Measurements from ENCODE around the gene LCP2.

Gene LCP2

DNA sequence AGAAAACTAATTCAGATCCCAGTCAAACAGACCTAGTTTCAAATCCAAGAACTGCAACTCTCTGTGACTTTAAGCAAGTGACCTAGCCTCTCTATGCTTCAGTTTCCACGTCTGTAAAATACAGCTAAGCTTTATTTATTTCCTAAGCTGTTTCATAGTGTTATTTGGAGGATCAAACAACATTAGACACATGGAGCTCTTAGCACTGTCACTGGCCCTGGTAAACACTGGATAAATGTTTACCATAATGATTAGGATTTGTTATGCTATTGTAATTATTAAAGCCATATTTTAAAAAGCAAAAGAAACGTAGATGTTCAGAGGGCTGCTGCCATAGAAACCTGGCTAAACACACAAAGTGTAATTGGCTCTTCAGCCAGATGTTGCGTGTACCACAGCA, 91.4 kb downstream of the LCP2 start:
- H3K36me3 ChIP-seq (ENCODE audit: control insufficient read depth in 5 of 5, insufficient read depth in 5 of 5, low read length in 5 of 5), result no peaks in the 10 kb centered on the region
- H3K4me3 ChIP-seq (ENCODE audit: low read depth in 1 of 5, low read length in 5 of 5), result no peak overlapping the region
- no peaks in the 10 kb centered on the region for H3K27me3 ChIP-seq (ENCODE audit: control insufficient read depth in 5 of 5, insufficient read depth in 4 of 5, low read length in 5 of 5)
- H3K9me3 ChIP-seq (ENCODE audit: control insufficient read depth in 5 of 5, low read length in 5 of 5), result peaks cover 0 to 2% (median 0%) of the 10 kb centered on the region in 5 donors
- H3K9ac ChIP-seq (ENCODE audit: low read length in 5 of 5), result no peak overlapping the region
- H3K27ac ChIP-seq (ENCODE audit: low read depth, low read length), result no peak overlapping the region
- no peaks in the 10 kb centered on the region for H3K4me1 ChIP-seq (ENCODE audit: control insufficient read depth in 5 of 5, insufficient read depth in 5 of 5, low read length in 5 of 5)

DNA sequence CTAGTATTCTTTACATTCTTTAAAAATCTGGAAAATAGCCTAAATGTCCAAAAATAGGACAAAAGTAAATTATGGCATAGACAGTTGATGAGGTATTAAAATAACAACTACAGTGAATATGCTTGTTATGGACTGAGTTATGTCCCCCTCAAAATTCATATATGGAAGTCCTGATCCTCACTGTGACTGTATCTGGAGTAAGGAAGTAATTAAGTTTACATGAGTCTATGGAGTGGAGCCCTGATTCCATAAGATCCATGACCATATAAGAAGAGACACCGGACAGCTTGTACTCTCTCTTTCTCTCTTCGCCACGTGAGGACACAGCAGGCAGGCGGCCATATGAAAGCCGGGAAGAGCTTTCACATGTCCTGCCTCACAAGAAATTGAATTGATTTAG, 93.4 kb downstream of the LCP2 start:
- Histone ChIP-seq H3K27me3 (ENCODE audit: control insufficient read depth in 5 of 5, insufficient read depth in 4 of 5, low read length in 5 of 5) (no peaks in the 10 kb centered on the region), H3K27ac (ENCODE audit: low read depth, low read length) (no peak overlapping the region), H3K36me3 (ENCODE audit: control insufficient read depth in 5 of 5, insufficient read depth in 5 of 5, low read length in 5 of 5) (no peaks in the 10 kb centered on the region), H3K4me1 (ENCODE audit: control insufficient read depth in 5 of 5, insufficient read depth in 5 of 5, low read length in 5 of 5) (no peaks in the 10 kb centered on the region), H3K4me3 (ENCODE audit: low read depth in 1 of 5, low read length in 5 of 5) (no peak overlapping the region), H3K9me3 (ENCODE audit: control insufficient read depth in 5 of 5, low read length in 5 of 5) (no peaks in the 10 kb centered on the region), H3K9ac (ENCODE audit: low read length in 5 of 5) (no peak overlapping the region)

DNA sequence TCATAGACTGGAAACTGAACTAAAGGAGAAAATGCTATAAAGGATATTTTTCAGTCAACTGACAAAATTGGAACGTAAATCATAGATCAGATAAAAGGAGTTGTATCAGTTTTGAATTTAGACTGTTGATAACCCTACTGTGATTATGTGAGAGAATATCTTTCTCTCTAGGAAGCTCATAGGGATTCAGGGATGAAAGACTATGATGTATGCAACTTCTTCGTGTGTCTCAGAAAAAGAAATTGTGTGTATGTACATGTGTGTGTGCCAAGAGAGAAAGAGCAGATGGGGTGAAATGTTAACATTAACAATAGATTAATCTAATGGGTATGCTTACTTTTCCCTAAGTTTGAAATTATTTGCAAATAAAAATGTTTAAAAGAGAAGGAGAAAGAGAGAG, 95.5 kb downstream of the LCP2 start:
- Histone ChIP-seq H3K4me3 (ENCODE audit: low read depth in 1 of 5, low read length in 5 of 5) (no peak overlapping the region), H3K4me1 (ENCODE audit: control insufficient read depth in 5 of 5, insufficient read depth in 5 of 5, low read length in 5 of 5) (no peaks in the 10 kb centered on the region), H3K36me3 (ENCODE audit: control insufficient read depth in 5 of 5, insufficient read depth in 5 of 5, low read length in 5 of 5) (no peaks in the 10 kb centered on the region), H3K27ac (ENCODE audit: low read depth, low read length) (no peak overlapping the region), H3K27me3 (ENCODE audit: control insufficient read depth in 5 of 5, insufficient read depth in 4 of 5, low read length in 5 of 5) (peaks cover 0 to 4% (median 0%) of the 10 kb centered on the region in 5 donors), H3K9ac (ENCODE audit: low read length in 5 of 5) (no peak overlapping the region), H3K9me3 (ENCODE audit: control insufficient read depth in 5 of 5, low read length in 5 of 5) (no peaks in the 10 kb centered on the region)

DNA sequence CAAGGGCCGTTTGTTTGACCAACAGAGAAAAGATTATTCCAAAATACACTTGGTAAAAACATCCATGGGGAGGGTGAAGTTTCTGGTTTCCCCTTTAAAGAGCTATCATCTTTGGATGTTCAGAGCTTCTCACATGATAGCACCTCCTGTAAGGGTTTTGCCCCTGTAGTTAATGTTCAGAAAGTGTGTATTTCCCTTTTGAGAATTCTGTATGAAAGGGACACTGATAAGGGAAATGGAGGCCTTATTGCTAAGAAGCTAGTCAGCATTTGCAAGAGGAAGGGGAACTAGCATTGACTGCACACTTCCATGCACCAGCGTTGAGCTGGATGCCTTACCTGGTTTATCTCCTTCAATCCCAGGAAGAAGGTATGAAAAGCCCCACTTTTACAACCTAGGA, 96.3 kb downstream of the LCP2 start:
- H3K27ac ChIP-seq (ENCODE audit: low read depth, low read length), result no peak overlapping the region
- no peaks in the 10 kb centered on the region for H3K9me3 ChIP-seq (ENCODE audit: control insufficient read depth in 5 of 5, low read length in 5 of 5)
- H3K4me1 ChIP-seq (ENCODE audit: control insufficient read depth in 5 of 5, insufficient read depth in 5 of 5, low read length in 5 of 5), result no peaks in the 10 kb centered on the region
- H3K9ac ChIP-seq (ENCODE audit: low read length in 5 of 5), result no peak overlapping the region
- H3K4me3 ChIP-seq (ENCODE audit: low read depth in 1 of 5, low read length in 5 of 5), result no peak overlapping the region
- peaks cover 0 to 4% (median 0%) of the 10 kb centered on the region in 5 donors for H3K27me3 ChIP-seq (ENCODE audit: control insufficient read depth in 5 of 5, insufficient read depth in 4 of 5, low read length in 5 of 5)
- H3K36me3 ChIP-seq (ENCODE audit: control insufficient read depth in 5 of 5, insufficient read depth in 5 of 5, low read length in 5 of 5), result no peaks in the 10 kb centered on the region

DNA sequence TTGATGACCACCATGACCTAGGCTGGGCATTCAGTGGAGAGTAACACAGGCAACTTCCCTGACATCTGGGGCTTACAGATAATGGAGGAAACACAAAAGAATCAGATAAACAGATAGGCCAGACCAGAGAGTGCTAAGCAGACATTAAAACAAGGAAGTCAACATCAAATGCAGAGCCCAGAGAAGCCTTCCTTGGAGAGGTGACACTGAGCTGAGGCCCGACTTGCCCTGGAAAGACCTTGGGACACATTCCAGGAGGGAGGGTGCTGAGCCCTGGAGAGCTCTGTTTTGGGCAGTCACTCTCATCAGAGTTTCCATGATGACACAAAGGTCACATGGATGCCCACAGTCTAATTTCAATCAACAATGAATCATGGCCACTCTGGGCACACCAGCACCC, 96.7 kb downstream of the LCP2 start:
- H3K27ac ChIP-seq (ENCODE audit: low read depth, low read length), result no peak overlapping the region
- peaks cover 0 to 4% (median 0%) of the 10 kb centered on the region in 5 donors for H3K27me3 ChIP-seq (ENCODE audit: control insufficient read depth in 5 of 5, insufficient read depth in 4 of 5, low read length in 5 of 5)
- no peak overlapping the region for H3K4me3 ChIP-seq (ENCODE audit: low read depth in 1 of 5, low read length in 5 of 5)
- no peaks in the 10 kb centered on the region for H3K9me3 ChIP-seq (ENCODE audit: control insufficient read depth in 5 of 5, low read length in 5 of 5)
- no peaks in the 10 kb centered on the region for H3K36me3 ChIP-seq (ENCODE audit: control insufficient read depth in 5 of 5, insufficient read depth in 5 of 5, low read length in 5 of 5)
- H3K4me1 ChIP-seq (ENCODE audit: control insufficient read depth in 5 of 5, insufficient read depth in 5 of 5, low read length in 5 of 5), result no peaks in the 10 kb centered on the region
- H3K9ac ChIP-seq (ENCODE audit: low read length in 5 of 5), result no peak overlapping the region
